ENCODE measurements around the gene SLC25A22. TPM values are rescaled to one million over a fixed set of nuclear protein-coding genes. Genes with fewer than 3 reads are reported as not detected.

The SLC25A22 gene
- total RNA-seq, 1 donor from 2014 or later = 2.6 TPM

DNA sequence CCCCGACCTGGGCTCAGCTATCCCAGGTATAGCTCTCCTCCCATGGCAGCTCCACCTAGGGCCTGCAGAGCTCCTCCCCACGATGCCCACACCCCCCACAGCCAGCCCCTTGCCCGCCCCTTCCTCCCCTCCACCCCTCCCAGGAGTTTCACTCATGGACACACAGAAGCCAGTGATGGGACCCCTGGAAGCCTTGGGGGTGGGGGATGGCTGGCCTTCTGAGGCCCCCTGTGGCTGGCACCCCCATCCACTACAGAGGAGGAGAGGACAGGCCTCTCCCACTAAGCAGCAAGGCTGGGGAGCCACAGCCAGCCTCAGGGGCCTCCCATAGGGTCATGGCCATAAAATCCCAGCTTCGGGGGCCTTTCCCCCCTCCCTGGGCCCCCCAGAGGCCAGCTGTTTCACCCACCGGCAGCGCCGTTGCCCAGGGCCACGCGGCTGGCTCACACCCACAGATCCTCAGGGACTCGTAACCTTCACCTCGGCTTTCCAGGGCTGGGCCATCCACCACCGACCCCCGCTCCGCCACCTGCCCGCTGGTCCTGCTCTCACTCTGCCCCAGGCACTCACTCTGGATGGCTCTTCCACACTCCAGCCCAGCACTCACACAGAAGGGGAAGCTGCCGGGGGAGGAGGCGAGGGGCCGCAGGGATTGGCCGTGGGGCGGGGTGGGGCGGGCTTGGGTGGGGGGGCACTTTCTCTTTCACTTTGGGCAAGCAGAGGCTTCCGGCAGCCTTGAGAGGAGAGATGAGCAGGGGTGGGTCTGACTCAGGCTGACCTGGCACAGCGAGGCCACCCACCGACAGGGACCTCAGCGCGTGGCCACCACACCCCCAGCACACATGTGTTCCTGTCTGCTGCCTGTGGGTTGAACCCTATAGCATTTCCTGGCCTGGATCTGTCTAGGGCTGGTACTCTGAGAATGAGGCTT lies 2.2 kb downstream of the SLC25A22 start:
- intact Hi-C loops (cut with DNase I) = no loop called here
- DNase-seq (ENCODE audit: missing footprints) = peak; percentile 91

DNA sequence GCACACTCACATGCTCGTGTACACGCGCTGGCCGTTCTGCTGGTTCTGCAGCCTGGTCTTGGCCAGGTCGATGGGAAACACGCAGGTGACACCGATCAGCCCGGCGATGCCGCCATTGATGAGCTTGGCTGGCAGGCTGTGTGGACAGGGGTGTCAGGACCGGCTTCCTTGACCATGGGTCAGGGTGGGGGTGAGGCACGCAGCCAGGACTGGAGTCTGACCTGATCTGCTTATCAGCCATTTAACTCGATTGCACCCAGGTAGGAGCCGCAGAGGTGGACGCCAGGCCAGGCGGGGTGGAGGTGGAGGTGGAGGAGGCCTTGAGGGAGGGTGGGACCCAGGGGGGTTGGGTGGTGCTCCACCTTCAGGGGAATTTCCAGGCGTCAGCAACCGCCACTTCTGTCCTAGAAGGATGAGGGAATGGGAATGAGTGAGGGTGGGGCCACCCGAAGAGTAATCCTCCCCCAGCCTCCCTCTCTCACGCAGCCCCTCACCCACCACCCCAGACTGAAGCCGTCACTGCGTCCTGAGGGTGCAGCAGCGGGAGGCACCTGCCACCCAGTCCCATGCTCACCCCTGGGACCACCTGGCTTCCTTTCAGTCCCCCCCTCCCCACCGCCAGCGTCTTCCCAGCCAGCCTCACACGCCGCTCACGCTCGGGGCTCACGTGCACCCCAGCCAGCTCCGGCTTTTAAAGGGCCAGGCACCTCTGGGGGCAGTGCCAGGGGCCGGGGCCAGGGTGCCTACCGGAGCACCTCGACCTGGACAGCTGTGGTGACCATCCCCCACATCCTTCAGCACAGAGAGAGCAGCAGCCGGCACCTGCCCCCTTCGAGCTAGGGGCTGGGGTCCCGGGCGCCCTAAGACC lies 3.1 kb downstream of the SLC25A22 start:
- intact Hi-C loops (cut with DNase I) = no loop called here
- ATAC-seq (no peak), DNase-seq (ENCODE audit: missing footprints) (no peak)

More for the DNA sequence above, 2.2 kb downstream of the SLC25A22 start:
- peak; percentile 48 for ATAC-seq

DNA sequence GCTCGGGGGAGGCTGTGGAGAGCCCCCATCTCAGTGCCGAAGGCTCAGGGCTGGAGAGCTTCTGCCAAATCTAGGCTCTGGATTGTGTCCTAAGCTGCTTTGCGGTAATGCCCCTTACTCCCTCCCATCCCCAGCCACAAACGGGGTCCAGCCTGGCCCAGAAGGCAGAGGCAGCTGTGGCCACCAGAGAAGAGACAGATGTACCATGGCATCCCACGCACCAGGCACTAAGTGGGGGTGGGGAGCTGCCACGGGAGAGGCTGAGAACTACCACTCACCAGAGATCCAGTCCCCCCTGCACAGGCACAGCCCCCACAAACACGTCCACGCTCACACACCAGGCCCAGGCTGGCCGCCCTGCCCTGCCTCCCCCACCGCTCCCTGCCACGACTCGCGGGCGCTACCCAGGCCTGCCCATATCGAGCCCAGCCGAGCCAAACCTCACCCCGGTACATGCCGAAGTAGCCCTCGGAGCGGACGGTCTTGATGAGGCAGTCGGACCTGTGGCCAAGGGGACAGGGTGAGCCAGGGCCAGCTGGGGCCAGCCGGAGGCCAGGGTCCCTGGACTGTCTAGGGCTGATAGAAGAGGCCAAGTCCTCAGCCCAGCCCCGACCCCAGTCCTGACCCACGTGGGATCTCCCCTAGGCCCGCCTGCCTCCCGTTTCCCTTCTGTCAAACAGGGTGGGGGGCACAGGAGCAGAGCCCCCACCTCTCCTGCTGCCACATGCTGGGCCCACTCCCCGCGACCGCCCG lies 3.9 kb downstream of the SLC25A22 start:
- ATAC-seq (no peak), DNase-seq (ENCODE audit: missing footprints) (no peak)
- intact Hi-C loops (cut with DNase I) = no loop called here

DNA sequence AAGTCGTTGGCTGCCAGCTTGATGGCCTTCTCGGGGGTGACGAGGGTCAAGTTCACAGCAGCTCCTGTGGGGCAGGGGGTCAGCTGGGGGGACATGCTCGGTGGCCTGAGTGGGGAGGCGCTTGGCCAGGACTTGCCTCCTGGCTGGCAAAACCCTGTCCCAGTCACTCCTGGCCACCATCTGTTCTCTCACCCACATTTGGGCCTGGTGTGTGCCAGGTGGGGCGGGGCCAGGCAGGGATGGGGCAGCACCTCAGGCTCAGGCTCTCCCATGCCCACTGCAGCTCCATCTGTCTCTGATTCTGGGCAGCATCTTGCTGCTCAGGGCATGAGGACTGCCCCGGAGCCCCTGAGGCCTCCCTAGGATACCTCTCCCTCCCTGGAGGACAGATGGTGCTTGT lies 4.5 kb downstream of the SLC25A22 start:
- ATAC-seq = no peak
- intact Hi-C loops (cut with DNase I) = no loop called here
- DNase-seq (ENCODE audit: missing footprints) = no peak

GRCh38 chr11:792873-793272 lies 5.2 kb downstream of the SLC25A22 start:
- intact Hi-C loops (cut with DNase I) = no loop called here
- DNase-seq (ENCODE audit: missing footprints) (no peak), ATAC-seq (no peak)

- intact Hi-C loops (cut with DNase I) = no loop called here
- DNase-seq (ENCODE audit: missing footprints) (no peak), ATAC-seq (no peak)
Observed at GRCh38 chr11:792535-792821, 5.6 kb downstream of the SLC25A22 start.

DNA sequence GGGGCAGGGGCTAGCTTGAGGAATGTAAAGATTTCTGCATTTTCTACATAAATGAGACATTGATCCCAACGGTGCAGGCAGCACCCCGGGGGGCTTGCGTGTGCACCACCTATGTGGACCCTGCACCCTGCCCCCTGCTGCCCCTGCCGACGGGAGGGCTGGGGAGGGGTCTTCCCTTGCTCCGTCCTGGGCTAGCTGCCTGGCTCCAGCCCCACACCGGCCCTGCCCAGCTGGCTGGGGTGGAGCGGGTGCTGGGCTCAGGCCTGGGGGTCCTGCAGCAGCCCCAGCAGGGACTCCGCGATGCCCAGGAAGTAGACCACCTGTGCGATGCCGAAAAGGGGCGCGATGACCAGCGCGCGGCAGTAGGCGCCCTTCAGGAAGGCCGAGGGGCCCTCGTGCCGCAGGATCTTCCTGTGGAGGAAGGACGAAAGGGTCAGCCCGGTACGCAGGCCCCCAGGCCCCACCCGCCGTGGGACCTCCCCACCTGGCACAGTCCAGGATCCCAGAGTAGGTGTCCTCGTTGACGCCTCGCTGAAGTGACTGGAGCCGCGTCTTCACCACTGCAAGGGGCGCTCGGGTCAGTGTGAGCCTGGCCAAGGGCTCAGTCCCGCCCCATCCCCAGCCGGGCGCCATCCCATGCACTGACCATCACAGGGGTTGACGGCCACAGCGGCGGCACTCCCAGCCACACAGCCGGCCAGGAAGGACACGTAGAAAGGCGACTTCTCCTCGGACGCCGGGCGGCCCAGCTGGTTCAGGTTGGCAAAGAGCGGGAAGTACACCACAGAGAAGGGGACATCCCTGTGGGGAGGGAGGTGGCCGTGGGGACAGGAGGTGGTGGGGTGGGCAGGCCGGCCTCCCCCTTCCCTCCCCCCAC lies 6.2 kb downstream of the SLC25A22 start:
- DNase-seq (ENCODE audit: missing footprints) = peak; percentile 27
- intact Hi-C loops (cut with DNase I) = no loop called here
- ATAC-seq = no peak

DNA sequence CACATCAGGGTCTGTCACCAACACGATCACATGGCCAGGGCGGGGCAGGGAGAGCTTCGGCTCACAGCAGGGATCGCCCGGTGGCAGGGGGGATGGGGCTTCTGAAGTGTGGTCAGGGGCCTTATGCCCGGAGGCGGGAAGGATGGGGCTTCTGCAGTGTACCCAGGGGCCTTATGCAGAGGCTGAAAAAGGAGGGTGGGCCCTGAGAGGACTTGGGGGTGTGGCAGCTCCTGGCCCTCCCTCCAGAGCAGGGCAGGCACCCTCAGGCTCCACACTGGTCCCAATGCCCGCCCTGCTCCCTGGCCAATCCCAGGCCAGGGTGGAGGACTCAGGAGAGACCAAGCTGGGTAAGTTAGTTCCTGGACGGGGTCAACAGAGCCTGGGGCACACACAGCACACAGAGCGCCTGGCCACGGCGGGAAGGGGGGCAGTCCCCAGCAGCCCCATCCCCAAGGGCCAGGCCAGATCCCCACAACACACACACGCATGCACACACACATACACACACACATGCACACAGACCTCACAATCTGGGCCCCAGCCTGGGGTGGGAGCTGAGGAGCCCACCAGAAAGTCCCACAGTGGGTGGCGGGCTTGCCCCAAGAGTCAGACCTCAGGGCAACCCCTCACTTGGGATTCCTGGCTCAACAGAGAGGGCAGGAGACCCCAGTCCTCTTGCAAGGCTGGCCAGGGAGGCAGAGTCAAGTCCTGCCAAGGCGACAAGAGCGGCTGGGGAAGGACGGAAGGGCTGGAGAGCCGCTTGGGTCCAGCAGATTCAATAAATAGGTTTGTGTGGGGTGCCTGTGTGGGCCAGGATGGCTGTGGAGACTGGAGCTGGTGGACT lies 7.1 kb downstream of the SLC25A22 start:
- no peak for DNase-seq (ENCODE audit: missing footprints)
- ATAC-seq = no peak
- intact Hi-C loops (cut with DNase I) = no loop called here

- intact Hi-C loops (cut with DNase I) = no loop called here
- ATAC-seq (peak; percentile 27), DNase-seq (ENCODE audit: missing footprints) (no peak)
Observed at GRCh38 chr11:789943-790342, 8.1 kb downstream of the SLC25A22 start, which contains the start of gene CEND1. CEND1 (minus strand) TSS chr11:790090; CDS start chr11:788576, 1,514 bp downstream.

GRCh38 chr11:788953-789940 lies 8.8 kb downstream of the SLC25A22 start:
- DNase-seq (ENCODE audit: missing footprints) = no peak
- ATAC-seq = no peak
- intact Hi-C loops (cut with DNase I) = no loop called here

DNA sequence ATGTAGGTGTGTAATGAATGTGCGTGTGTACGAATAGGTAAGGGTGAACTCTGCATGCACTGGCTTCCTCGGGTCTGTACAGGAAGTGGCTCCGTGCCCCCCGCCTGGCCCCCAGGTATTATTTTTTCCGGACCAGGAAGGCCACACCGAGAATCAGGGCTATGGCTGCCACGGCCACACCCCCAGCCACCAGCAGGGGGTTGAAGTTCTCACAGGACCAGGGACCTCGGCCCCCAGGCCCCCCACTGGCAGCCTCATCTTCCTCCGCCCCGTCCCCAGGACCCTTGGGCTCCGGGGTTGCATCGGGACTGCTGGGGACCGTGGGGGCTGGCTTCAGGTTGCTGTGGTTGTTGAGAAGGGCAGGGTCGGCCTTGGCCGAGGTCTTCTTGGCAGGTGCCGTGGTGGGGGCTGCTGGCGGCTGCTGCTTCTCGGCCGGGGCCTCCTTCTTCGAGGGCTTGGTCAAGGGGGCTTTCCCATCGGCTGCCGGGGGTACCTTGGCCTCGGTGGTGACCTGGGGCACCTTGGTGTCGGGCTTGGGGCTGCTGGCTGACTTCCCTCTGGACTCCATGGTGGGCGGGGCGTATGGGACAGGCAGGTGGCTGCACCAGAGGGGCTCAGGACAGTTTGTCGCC lies 10.0 kb downstream of the SLC25A22 start:
- ATAC-seq (no peak), DNase-seq (ENCODE audit: missing footprints) (no peak)
- intact Hi-C loops (cut with DNase I) = no loop called here

- DNase-seq (ENCODE audit: missing footprints) = no peak
- intact Hi-C loops (cut with DNase I) = no loop called here
- no peak for ATAC-seq
Observed at GRCh38 chr11:787084-787675, 10.9 kb downstream of the SLC25A22 start.

DNA sequence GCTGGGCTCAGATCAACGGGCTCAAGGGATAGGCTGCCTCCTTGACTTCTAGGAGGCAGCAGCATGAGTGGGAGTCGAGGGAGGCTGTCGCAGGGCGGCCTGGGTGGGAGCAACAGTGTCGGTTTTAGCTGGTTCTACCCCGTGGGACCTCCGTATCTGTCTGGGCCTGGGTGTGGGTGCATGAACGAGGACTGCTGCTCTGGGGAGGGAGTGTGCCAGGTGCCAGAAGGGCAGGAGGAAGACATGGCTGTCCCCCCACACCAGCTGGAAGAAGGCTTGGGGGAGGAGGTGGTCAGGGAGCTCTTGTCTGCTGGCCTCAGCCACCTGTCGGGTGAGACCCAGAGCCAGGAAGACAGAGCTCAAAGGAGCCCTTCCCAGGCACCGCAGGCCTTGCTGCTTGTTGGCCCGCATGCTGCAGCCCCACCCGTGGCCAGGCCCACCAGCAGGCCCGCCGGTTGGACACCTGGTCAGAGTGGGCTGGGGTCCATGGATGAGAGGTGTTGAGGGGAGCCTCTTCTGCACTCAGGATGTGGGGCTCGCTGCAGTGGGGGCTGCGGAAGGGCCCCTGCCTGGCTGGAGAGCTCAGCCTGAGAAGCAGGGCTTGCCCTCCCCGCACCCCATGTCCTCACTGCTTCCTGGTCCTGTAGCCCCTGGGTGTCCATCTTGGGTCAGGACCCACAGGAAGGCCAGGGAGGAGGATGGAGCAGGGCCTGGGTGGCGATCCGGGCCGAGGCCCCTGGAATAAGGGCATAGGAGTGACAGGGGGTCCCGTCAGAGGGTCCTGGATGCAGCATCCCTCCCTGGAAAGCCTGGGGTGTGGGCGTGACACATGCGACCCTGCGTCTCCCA lies 11.6 kb downstream of the SLC25A22 start:
- intact Hi-C loops (cut with DNase I) = no loop called here
- DNase-seq (ENCODE audit: missing footprints) = no peak
- ATAC-seq = no peak

GRCh38 chr11:783581-784015 lies 14.5 kb downstream of the SLC25A22 start:
- intact Hi-C loops (cut with DNase I) = no loop called here
- peak; percentile 64 for ATAC-seq

More at GRCh38 chr11:783581-784015, 14.5 kb downstream of the SLC25A22 start:
- peak; percentile 84 for DNase-seq (ENCODE audit: missing footprints)
